ENCODE data around the gene EVA1B. TPM values are rescaled to one million over a fixed set of nuclear protein-coding genes. Genes with fewer than 3 reads are reported as not detected.

EVA1B gene
- total and polyA plus RNA-seq, 2 of the 13 experiments (the other 11 are each of a cell fraction or from before 2014, with no cell fraction given), result 3.9 to 6.6 TPM

DNA sequence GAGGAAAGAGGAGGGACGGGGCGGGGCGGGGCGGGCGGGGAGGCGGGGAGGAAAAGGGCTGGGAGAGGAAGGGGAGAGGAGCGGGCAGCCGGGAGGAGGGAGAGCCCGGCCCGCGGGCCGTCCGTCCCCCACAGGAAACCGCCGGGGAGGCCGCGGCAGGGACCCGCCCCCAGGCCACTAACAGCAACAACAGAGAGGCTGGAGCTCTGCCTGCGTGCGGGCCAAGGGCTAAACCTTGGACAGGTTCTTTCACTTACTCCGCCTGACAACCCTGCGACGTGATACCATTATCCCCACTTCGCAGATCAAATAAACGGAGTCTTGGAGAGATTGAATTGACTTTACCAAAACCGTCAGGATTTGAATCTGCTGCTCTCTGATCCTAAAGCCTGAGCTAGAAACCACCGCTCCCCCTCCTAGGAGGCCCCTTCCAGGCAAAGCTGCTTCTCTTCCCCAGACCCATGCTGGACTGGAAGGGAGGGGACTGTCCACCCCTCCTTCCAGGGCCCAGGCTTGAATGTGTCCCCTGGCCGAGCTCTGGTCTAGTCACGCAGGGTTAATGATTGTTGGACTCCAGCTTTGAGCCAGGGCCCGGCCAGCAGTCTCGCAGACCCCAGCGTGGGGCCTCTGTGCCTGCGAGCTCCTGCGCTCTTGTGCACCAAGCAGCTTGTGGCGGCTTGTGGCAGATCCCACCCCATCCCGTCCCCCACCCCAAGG is at the start of gene EVA1B (continued):
- TF ChIP-seq TBP (CRISPR knock-in tag; IDR thresholded peaks at IDR 0.05) (no peak), MATR3 (CRISPR knock-in tag; IDR thresholded peaks at IDR 0.05) (no peak), PAWR (CRISPR knock-in tag; IDR thresholded peaks at IDR 0.05; ENCODE audit: borderline replicate concordance) (no peak), ZKSCAN8 (CRISPR knock-in tag; IDR thresholded peaks at IDR 0.05; ENCODE audit: borderline replicate concordance) (peak; percentile 76; the same call in 1 of the 2 replicates), ELF4 (CRISPR knock-in tag; IDR thresholded peaks at IDR 0.05; ENCODE audit: borderline replicate concordance) (no peak), ERF (CRISPR knock-in tag; IDR thresholded peaks at IDR 0.05) (peak; percentile 93), ZSCAN25 (CRISPR knock-in tag; IDR thresholded peaks at IDR 0.05) (no peak), TCF12 (IDR thresholded peaks at IDR 0.05) (no peak), TCF12 (CRISPR knock-in tag; IDR thresholded peaks at IDR 0.05) (peak; percentile 19; the same call in 1 of the 2 replicates), FOXJ3 (CRISPR knock-in tag; IDR thresholded peaks at IDR 0.05; ENCODE audit: borderline replicate concordance) (no peak; the same call in 1 of the 2 replicates), TEAD2 (CRISPR knock-in tag; IDR thresholded peaks at IDR 0.05) (no peak), ZNF788 (CRISPR knock-in tag; IDR thresholded peaks at IDR 0.05; ENCODE audit: borderline replicate concordance) (peak; percentile 85; the same call in 1 of the 2 replicates), ZNF224 (CRISPR knock-in tag; IDR thresholded peaks at IDR 0.05) (no peak), ZNF570 (CRISPR knock-in tag; IDR thresholded peaks at IDR 0.05; ENCODE audit: borderline replicate concordance) (no peak), SMAD3 (CRISPR knock-in tag; IDR thresholded peaks at IDR 0.05) (0 out of 2 replicates have a peak, but pooled peaks have one; percentile 63), ZNF660 (CRISPR knock-in tag; IDR thresholded peaks at IDR 0.05; ENCODE audit: borderline replicate concordance, low read depth) (no peak)
- TF ChIP-seq, protein P1, sequence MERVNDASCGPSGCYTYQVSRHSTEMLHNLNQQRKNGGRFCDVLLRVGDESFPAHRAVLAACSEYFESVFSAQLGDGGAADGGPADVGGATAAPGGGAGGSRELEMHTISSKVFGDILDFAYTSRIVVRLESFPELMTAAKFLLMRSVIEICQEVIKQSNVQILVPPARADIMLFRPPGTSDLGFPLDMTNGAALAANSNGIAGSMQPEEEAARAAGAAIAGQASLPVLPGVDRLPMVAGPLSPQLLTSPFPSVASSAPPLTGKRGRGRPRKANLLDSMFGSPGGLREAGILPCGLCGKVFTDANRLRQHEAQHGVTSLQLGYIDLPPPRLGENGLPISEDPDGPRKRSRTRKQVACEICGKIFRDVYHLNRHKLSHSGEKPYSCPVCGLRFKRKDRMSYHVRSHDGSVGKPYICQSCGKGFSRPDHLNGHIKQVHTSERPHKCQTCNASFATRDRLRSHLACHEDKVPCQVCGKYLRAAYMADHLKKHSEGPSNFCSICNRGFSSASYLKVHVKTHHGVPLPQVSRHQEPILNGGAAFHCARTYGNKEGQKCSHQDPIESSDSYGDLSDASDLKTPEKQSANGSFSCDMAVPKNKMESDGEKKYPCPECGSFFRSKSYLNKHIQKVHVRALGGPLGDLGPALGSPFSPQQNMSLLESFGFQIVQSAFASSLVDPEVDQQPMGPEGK (CRISPR knock-in tag; IDR thresholded peaks at IDR 0.05), result peak; percentile 79; the same call in 1 of the 2 replicates
- TF ChIP-seq, protein P2, sequence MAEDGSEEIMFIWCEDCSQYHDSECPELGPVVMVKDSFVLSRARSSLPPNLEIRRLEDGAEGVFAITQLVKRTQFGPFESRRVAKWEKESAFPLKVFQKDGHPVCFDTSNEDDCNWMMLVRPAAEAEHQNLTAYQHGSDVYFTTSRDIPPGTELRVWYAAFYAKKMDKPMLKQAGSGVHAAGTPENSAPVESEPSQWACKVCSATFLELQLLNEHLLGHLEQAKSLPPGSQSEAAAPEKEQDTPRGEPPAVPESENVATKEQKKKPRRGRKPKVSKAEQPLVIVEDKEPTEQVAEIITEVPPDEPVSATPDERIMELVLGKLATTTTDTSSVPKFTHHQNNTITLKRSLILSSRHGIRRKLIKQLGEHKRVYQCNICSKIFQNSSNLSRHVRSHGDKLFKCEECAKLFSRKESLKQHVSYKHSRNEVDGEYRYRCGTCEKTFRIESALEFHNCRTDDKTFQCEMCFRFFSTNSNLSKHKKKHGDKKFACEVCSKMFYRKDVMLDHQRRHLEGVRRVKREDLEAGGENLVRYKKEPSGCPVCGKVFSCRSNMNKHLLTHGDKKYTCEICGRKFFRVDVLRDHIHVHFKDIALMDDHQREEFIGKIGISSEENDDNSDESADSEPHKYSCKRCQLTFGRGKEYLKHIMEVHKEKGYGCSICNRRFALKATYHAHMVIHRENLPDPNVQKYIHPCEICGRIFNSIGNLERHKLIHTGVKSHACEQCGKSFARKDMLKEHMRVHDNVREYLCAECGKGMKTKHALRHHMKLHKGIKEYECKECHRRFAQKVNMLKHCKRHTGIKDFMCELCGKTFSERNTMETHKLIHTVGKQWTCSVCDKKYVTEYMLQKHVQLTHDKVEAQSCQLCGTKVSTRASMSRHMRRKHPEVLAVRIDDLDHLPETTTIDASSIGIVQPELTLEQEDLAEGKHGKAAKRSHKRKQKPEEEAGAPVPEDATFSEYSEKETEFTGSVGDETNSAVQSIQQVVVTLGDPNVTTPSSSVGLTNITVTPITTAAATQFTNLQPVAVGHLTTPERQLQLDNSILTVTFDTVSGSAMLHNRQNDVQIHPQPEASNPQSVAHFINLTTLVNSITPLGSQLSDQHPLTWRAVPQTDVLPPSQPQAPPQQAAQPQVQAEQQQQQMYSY (CRISPR knock-in tag; IDR thresholded peaks at IDR 0.05), result no peak
- TF ChIP-seq, protein P3, sequence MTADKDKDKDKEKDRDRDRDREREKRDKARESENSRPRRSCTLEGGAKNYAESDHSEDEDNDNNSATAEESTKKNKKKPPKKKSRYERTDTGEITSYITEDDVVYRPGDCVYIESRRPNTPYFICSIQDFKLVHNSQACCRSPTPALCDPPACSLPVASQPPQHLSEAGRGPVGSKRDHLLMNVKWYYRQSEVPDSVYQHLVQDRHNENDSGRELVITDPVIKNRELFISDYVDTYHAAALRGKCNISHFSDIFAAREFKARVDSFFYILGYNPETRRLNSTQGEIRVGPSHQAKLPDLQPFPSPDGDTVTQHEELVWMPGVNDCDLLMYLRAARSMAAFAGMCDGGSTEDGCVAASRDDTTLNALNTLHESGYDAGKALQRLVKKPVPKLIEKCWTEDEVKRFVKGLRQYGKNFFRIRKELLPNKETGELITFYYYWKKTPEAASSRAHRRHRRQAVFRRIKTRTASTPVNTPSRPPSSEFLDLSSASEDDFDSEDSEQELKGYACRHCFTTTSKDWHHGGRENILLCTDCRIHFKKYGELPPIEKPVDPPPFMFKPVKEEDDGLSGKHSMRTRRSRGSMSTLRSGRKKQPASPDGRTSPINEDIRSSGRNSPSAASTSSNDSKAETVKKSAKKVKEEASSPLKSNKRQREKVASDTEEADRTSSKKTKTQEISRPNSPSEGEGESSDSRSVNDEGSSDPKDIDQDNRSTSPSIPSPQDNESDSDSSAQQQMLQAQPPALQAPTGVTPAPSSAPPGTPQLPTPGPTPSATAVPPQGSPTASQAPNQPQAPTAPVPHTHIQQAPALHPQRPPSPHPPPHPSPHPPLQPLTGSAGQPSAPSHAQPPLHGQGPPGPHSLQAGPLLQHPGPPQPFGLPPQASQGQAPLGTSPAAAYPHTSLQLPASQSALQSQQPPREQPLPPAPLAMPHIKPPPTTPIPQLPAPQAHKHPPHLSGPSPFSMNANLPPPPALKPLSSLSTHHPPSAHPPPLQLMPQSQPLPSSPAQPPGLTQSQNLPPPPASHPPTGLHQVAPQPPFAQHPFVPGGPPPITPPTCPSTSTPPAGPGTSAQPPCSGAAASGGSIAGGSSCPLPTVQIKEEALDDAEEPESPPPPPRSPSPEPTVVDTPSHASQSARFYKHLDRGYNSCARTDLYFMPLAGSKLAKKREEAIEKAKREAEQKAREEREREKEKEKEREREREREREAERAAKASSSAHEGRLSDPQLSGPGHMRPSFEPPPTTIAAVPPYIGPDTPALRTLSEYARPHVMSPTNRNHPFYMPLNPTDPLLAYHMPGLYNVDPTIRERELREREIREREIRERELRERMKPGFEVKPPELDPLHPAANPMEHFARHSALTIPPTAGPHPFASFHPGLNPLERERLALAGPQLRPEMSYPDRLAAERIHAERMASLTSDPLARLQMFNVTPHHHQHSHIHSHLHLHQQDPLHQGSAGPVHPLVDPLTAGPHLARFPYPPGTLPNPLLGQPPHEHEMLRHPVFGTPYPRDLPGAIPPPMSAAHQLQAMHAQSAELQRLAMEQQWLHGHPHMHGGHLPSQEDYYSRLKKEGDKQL (CRISPR knock-in tag; IDR thresholded peaks at IDR 0.05; ENCODE audit: low read depth), result no peak
